ENCODE measurements around the gene ARFIP1. TPM values are rescaled to one million over a fixed set of nuclear protein-coding genes. Genes with fewer than 3 reads are reported as not detected.

The ARFIP1 gene
- total and polyA plus RNA-seq, 2 donors (not counting 1 experiment from before 2014, with no cell fraction given): 11.1 to 23.5 TPM

- no peak overlapping the region for H3K27ac Mint-ChIP-seq
- CTCF ChIA-PET: no interaction called here
- DNase-seq (no peak), ATAC-seq (ENCODE audit: low read depth) (no peak)
- no peak overlapping the region for H3K4me3 Mint-ChIP-seq
- no peak overlapping the region for H2AFZ ChIP-seq (ENCODE audit: insufficient read depth, low read depth, low read length, poor library complexity, severe bottlenecking)
- no peaks in the 10 kb centered on the region for H3K79me2 ChIP-seq (ENCODE audit: control insufficient read depth, insufficient read depth, low read length)
- H3K9me3 ChIP-seq (ENCODE audit: control extremely low read depth in 1 of 3, control insufficient read depth in 2 of 3, insufficient read depth in 1 of 3, low read length in 2 of 3): no peaks in the 10 kb centered on the region
- H3K4me3 ChIP-seq (ENCODE audit: control extremely low read depth in 1 of 5, extremely low read depth in 1 of 5, insufficient read depth in 1 of 5, low read depth in 2 of 5, low read length in 4 of 5): no peak overlapping the region
- H3K4me1 ChIP-seq (ENCODE audit: control insufficient read depth in 2 of 2, insufficient read depth in 2 of 2, low read length in 2 of 2): peaks cover 6 to 9% of the 10 kb centered on the region in 2 donors
- intact Hi-C loops (cut with micrococcal nuclease): no loop called here
- WGBS (ENCODE audit: insufficient coverage): 57% methylated on average over 3 of the region's 3 CpGs
- no peaks in the 10 kb centered on the region for H3K9me3 Mint-ChIP-seq (ENCODE audit: insufficient read depth)
- no peak overlapping the region for H3K4me2 ChIP-seq (replicated peaks; ENCODE audit: low read depth, low read length, poor library complexity, severe bottlenecking)
- POLR2A ChIA-PET: no interaction called here
- H3K27me3 Mint-ChIP-seq: peaks cover 16% of the 10 kb centered on the region
- no peaks in the 10 kb centered on the region for H3K27me3 ChIP-seq (replicated peaks in 1 of 4; ENCODE audit: control extremely low read depth in 1 of 4, control insufficient read depth in 3 of 4, insufficient read depth in 4 of 4, low read length in 3 of 4)
- H4K20me1 ChIP-seq (ENCODE audit: control insufficient read depth, insufficient read depth, low read length, poor library complexity, severe bottlenecking): no peaks in the 10 kb centered on the region
- TF ChIP-seq EZH2 (IDR thresholded peaks at IDR 0.05; ENCODE audit: borderline replicate concordance, insufficient read depth, low read depth, low read length, poor library complexity, severe bottlenecking) (no peak), CTCF (IDR thresholded peaks at IDR 0.05) (no peak)
- no peaks in the 10 kb centered on the region for H3K36me3 ChIP-seq (replicated peaks in 1 of 2; ENCODE audit: control extremely low read depth in 1 of 2, control insufficient read depth in 1 of 2, extremely low read depth in 1 of 2, insufficient read depth in 2 of 2, low read length in 1 of 2)
- no peak overlapping the region for H3K27ac ChIP-seq (ENCODE audit: low read length in 2 of 2)
- H3K4me1 Mint-ChIP-seq: peaks cover 12% of the 10 kb centered on the region
- no peak overlapping the region for H3K9ac ChIP-seq (ENCODE audit: low read length)
Observed at GRCh38 chr4:152927737-152928136, 148.0 kb downstream of the ARFIP1 start.

- H3K9me3 Mint-ChIP-seq (ENCODE audit: insufficient read depth): no peaks in the 10 kb centered on the region
- no peak overlapping the region for H3K4me3 Mint-ChIP-seq
- no peak overlapping the region for H2AFZ ChIP-seq (ENCODE audit: insufficient read depth, low read depth, low read length, poor library complexity, severe bottlenecking)
- intact Hi-C loops (cut with micrococcal nuclease): no loop called here
- H3K9ac ChIP-seq (ENCODE audit: low read length): no peak overlapping the region
- no peak overlapping the region for H3K27ac Mint-ChIP-seq
- DNase-seq (no peak), ATAC-seq (ENCODE audit: low read depth) (no peak)
- no peaks in the 10 kb centered on the region for H3K36me3 ChIP-seq (replicated peaks in 1 of 2; ENCODE audit: control extremely low read depth in 1 of 2, control insufficient read depth in 1 of 2, extremely low read depth in 1 of 2, insufficient read depth in 2 of 2, low read length in 1 of 2)
- no peaks in the 10 kb centered on the region for H3K9me3 ChIP-seq (ENCODE audit: control extremely low read depth in 1 of 3, control insufficient read depth in 2 of 3, insufficient read depth in 1 of 3, low read length in 2 of 3)
- no CpG with 5 or more reads among the region's 4 CpGs for WGBS (ENCODE audit: insufficient coverage)
- TF ChIP-seq CTCF (IDR thresholded peaks at IDR 0.05): no peak
- no peak for TF ChIP-seq EZH2 (IDR thresholded peaks at IDR 0.05; ENCODE audit: borderline replicate concordance, insufficient read depth, low read depth, low read length, poor library complexity, severe bottlenecking)
- peaks cover 16% of the 10 kb centered on the region for H3K27me3 Mint-ChIP-seq
- POLR2A ChIA-PET: no interaction called here
- no peak overlapping the region for H3K4me2 ChIP-seq (replicated peaks; ENCODE audit: low read depth, low read length, poor library complexity, severe bottlenecking)
- CTCF ChIA-PET: no interaction called here
- no peaks in the 10 kb centered on the region for H3K79me2 ChIP-seq (ENCODE audit: control insufficient read depth, insufficient read depth, low read length)
- no peak overlapping the region for H3K27ac ChIP-seq (ENCODE audit: low read length in 2 of 2)
- no peaks in the 10 kb centered on the region for H4K20me1 ChIP-seq (ENCODE audit: control insufficient read depth, insufficient read depth, low read length, poor library complexity, severe bottlenecking)
- H3K27me3 ChIP-seq (replicated peaks in 1 of 4; ENCODE audit: control extremely low read depth in 1 of 4, control insufficient read depth in 3 of 4, insufficient read depth in 4 of 4, low read length in 3 of 4): no peaks in the 10 kb centered on the region
- no peak overlapping the region for H3K4me3 ChIP-seq (ENCODE audit: control extremely low read depth in 1 of 5, extremely low read depth in 1 of 5, insufficient read depth in 1 of 5, low read depth in 2 of 5, low read length in 4 of 5)
- peaks cover 12% of the 10 kb centered on the region for H3K4me1 Mint-ChIP-seq
- peaks cover 6 to 9% of the 10 kb centered on the region in 2 donors for H3K4me1 ChIP-seq (ENCODE audit: control insufficient read depth in 2 of 2, insufficient read depth in 2 of 2, low read length in 2 of 2)
Observed at GRCh38 chr4:152928286-152928685, 148.5 kb downstream of the ARFIP1 start.
